H1 (cell line): ENCODE data around the gene RRN3. TPM values are rescaled to one million over a fixed set of nuclear protein-coding genes. Genes with fewer than 3 reads are reported as not detected.
"Not testable (repeated sequence)": the region's sequence is repeated elsewhere in the genome, so short reads cannot be mapped to it uniquely, and the experiment has no call there.

Source experiments
- CTCF ChIA-PET: fragments of 300-600 bp; sonication (Branson Sonifier 250); formaldehyde crosslinking; loops from one replicate; lab custom pipeline; 2021; ENCODE audit not compliant: partially characterized antibody; lab: Charles Lee
- POLR2A ChIA-PET: fragments of 300-600 bp; sonication (Branson Sonifier 250); formaldehyde crosslinking; loops from one replicate; lab custom pipeline; 2021; ENCODE audit warnings: inconsistent platforms; ENCODE audit not compliant: partially characterized antibody; lab: Charles Lee
- DNase-seq, 2 experiments: peaks; one replicate each; pipeline versions ENCODE4 v3.0.0 to v3.0.0-alpha.2; 2010 to 2022; ENCODE audit warnings: low spot score in 2 of 2, low read depth in 1 of 2, mixed read lengths in 1 of 2
- FAIRE-seq: peaks from 2 replicates; lab custom pipeline; 2011; peaks lifted over from hg19 to GRCh38; lab: Jason Lieb, UNC
- H2AFZ ChIP-seq: 2 replicates; pipeline ENCODE4 v1.8.1; 2012; ENCODE audit warnings: low read length, inconsistent platforms
- H2AK5ac ChIP-seq: 2 replicates; pipeline ENCODE4 v1.6.1; 2013; ENCODE audit warnings: low read depth, low read length
- H2BK120ac ChIP-seq: replicated peaks from 2 replicates; pipeline ENCODE3; 2013; ENCODE audit warnings: low read depth, low read length, inconsistent platforms
- H2BK12ac ChIP-seq: 2 replicates; pipeline ENCODE4 v1.6.1; 2013; ENCODE audit warnings: low read depth, low read length
- H2BK15ac ChIP-seq: 2 replicates; pipeline ENCODE4 v1.6.1; 2013; ENCODE audit warnings: low read length
- H2BK20ac ChIP-seq: 2 replicates; pipeline ENCODE4 v1.6.1; 2013; ENCODE audit warnings: low read length
- H2BK5ac ChIP-seq: 2 replicates; pipeline ENCODE4 v1.6.1; 2013; ENCODE audit warnings: low read depth, low read length
- H3K14ac ChIP-seq: 2 replicates; pipeline ENCODE4 v1.6.1; 2013; ENCODE audit warnings: inconsistent platforms; ENCODE audit not compliant: insufficient read length
- H3K18ac ChIP-seq: 2 replicates; pipeline ENCODE4 v1.6.1; 2013; ENCODE audit warnings: low read length; ENCODE audit errors: extremely low read depth
- H3K23ac ChIP-seq: 2 replicates; pipeline ENCODE4 v1.6.1; 2013; ENCODE audit warnings: inconsistent platforms; ENCODE audit not compliant: insufficient read length
- H3K23me2 ChIP-seq: 2 replicates; pipeline ENCODE4 v1.6.1; 2013; ENCODE audit warnings: low read depth, low read length
- H3K27ac ChIP-seq: 2 replicates; pipeline ENCODE4 v1.6.1; 2011; ENCODE audit warnings: low read depth, low read length, inconsistent platforms
- H3K27me3 ChIP-seq, 4 experiments: replicated peaks in 1 of 4; 1 replicate in 1 of 4; 2 replicates in 3 of 4; pipeline versions ENCODE4 v1.6.1 to v1.8.1; 2011 to 2013; ENCODE audit warnings: low read length in 3 of 4, mild to moderate bottlenecking in 3 of 4, inconsistent platforms in 2 of 4, mixed read lengths in 2 of 4, moderate library complexity in 1 of 4; ENCODE audit not compliant: control insufficient read depth in 3 of 4, insufficient read depth in 3 of 4; ENCODE audit errors: extremely low read depth in 1 of 4
- H3K36me3 ChIP-seq, 4 experiments: 2 replicates each; pipeline versions ENCODE4 v1.6.1 to v1.8.1; 2011 to 2013; ENCODE audit warnings: mild to moderate bottlenecking in 4 of 4, low read length in 3 of 4, moderate library complexity in 2 of 4, control low read depth in 1 of 4, inconsistent platforms in 1 of 4; ENCODE audit not compliant: insufficient read depth in 4 of 4, control insufficient read depth in 2 of 4
- H3K4ac ChIP-seq: replicated peaks from 2 replicates; pipeline ENCODE3; 2013; ENCODE audit warnings: low read length, low read depth, mixed read lengths, inconsistent platforms; ENCODE audit not compliant: insufficient read length
- H3K4me1 ChIP-seq, 4 experiments: replicated peaks in 1 of 4; 1 replicate in 1 of 4; 2 replicates in 3 of 4; pipeline versions ENCODE4 v1.6.1 to v1.8.1; 2011 to 2013; ENCODE audit warnings: low read length in 3 of 4, inconsistent platforms in 2 of 4, mixed read lengths in 1 of 4; ENCODE audit not compliant: insufficient read depth in 4 of 4, control insufficient read depth in 3 of 4
- H3K4me2 ChIP-seq, 2 experiments: 2 replicates each; pipeline versions ENCODE4 v1.6.1 to v1.8.1; 2011 to 2013; ENCODE audit warnings: low read depth in 2 of 2, low read length in 2 of 2, control low read depth in 1 of 2, inconsistent platforms in 1 of 2, mild to moderate bottlenecking in 1 of 2; ENCODE audit not compliant: insufficient read depth in 1 of 2
- H3K4me3 ChIP-seq, 4 experiments: fragments of 200-600, 300-600 bp in 1 of 4; sonication (generic), shearing (Covaris generic), sonication (Bioruptor Twin) in 1 of 4; 2 replicates each; pipeline versions ENCODE4 v1.5.1 to v1.8.1; 2011 to 2016; ENCODE audit warnings: low read length in 4 of 4, low read depth in 3 of 4, control low read depth in 2 of 4, inconsistent platforms in 2 of 4, mild to moderate bottlenecking in 2 of 4, mixed read lengths in 1 of 4, moderate library complexity in 1 of 4; ENCODE audit not compliant: insufficient read depth in 2 of 4; ENCODE audit errors: extremely low read depth in 1 of 4
- H3K56ac ChIP-seq: replicated peaks from 2 replicates; pipeline ENCODE3; 2013; ENCODE audit warnings: low read depth, mild to moderate bottlenecking, mixed read lengths, low read length, inconsistent platforms; ENCODE audit not compliant: insufficient read length
- H3K79me1 ChIP-seq: 2 replicates; pipeline ENCODE4 v1.6.1; 2013; ENCODE audit warnings: low read depth, low read length, control low read depth
- H3K79me2 ChIP-seq, 2 experiments: 2 replicates each; pipeline versions ENCODE4 v1.6.1 to v1.8.1; 2012 to 2013; ENCODE audit warnings: low read length in 2 of 2, mild to moderate bottlenecking in 2 of 2, inconsistent platforms in 1 of 2; ENCODE audit not compliant: insufficient read depth in 2 of 2, control insufficient read depth in 1 of 2
- H3K9ac ChIP-seq, 4 experiments: replicated peaks in 1 of 4; 1 replicate in 1 of 4; 2 replicates in 3 of 4; pipeline versions ENCODE4 v1.6.1 to v1.8.1; 2011 to 2013; ENCODE audit warnings: low read depth in 3 of 4, low read length in 3 of 4, control low read depth in 2 of 4, mild to moderate bottlenecking in 2 of 4, moderate library complexity in 2 of 4, inconsistent platforms in 1 of 4; ENCODE audit errors: extremely low read depth in 1 of 4
- H3K9me3 ChIP-seq, 2 experiments: 2 replicates each; pipeline versions ENCODE4 v1.6.1 to v1.8.1; 2012 to 2013; ENCODE audit warnings: mild to moderate bottlenecking in 2 of 2, moderate library complexity in 2 of 2, control low read depth in 1 of 2, inconsistent platforms in 1 of 2, low read depth in 1 of 2, low read length in 1 of 2, mixed read lengths in 1 of 2; ENCODE audit not compliant: insufficient read depth in 2 of 2
- H4K20me1 ChIP-seq, 2 experiments: replicated peaks in 1 of 2; 2 replicates each; pipeline versions ENCODE3 to v1.8.1; 2011 to 2013; ENCODE audit warnings: inconsistent platforms in 2 of 2, low read length in 2 of 2, mild to moderate bottlenecking in 1 of 2; ENCODE audit not compliant: insufficient read depth in 2 of 2, control insufficient read depth in 1 of 2
- H4K5ac ChIP-seq: 2 replicates; pipeline ENCODE4 v1.6.1; 2013; ENCODE audit warnings: low read length, low read depth, mixed read lengths, inconsistent platforms; ENCODE audit not compliant: insufficient read length
- H4K8ac ChIP-seq: 2 replicates; pipeline ENCODE4 v1.8.0; 2013; ENCODE audit warnings: mild to moderate bottlenecking, moderate library complexity, low read length, inconsistent platforms; ENCODE audit not compliant: insufficient read depth; ENCODE audit errors: extremely low read depth
- H4K91ac ChIP-seq: replicated peaks from 2 replicates; pipeline ENCODE3; 2013; ENCODE audit warnings: low read length, mixed read lengths, inconsistent platforms; ENCODE audit not compliant: insufficient read length
- WGBS, 2 experiments: shearing (Covaris generic) in 1 of 2; methylation state at CpG; one replicate each; pipeline versions ENCODE4 v1.1.6 to v1.1.7; 2013 to 2015; ENCODE audit warnings: low lambda C conversion rate in 2 of 2, mixed read lengths in 2 of 2, inconsistent platforms in 1 of 2, low coverage in 1 of 2, missing lambda C conversion rate in 1 of 2; ENCODE audit not compliant: insufficient replicate concordance in 2 of 2, insufficient coverage in 1 of 2, insufficient read length in 1 of 2; ENCODE audit errors: extremely low coverage in 1 of 2, missing lambda C conversion rate in 1 of 2; 5-methylcytosine and 5-hydroxymethylcytosine counted together
- polyA plus RNA-seq, 7 experiments: library from polyadenylated mRNA; depleted of rRNA in 3 of 7; stranded (reverse) in 5 of 7; unstranded in 2 of 7; fragments of >200 nt in 5 of 7; fragments of 200-250 nt in 2 of 7; gene quantifications; 1 replicate in 5 of 7; 2 replicates in 1 of 7; 4 replicates in 1 of 7; pipeline versions ENCODE4 v1.2.1 to v1.2.3, GENCODE V29; 2011 to 2013; ENCODE audit warnings: missing spikeins in 2 of 7, mixed read lengths in 2 of 7
- total RNA-seq: library from RNA; stranded (reverse); fragmentation: NEBNext Ultra II Directional; extraction: Animal tissue kit (Norgen Biotek cat#: 25700); gene quantifications from 2 replicates; pipeline ENCODE4 v1.2.1, GENCODE V29; 2021

RRN3 gene
- total and polyA plus RNA-seq, 2 of the 8 experiments (the other 6 are each of a cell fraction or from before 2014, with no cell fraction given), result 15.1 to 26.0 TPM

- not testable (repeated sequence) for H3K9ac ChIP-seq, H2BK20ac ChIP-seq, H3K9me3 ChIP-seq, H3K79me1 ChIP-seq, H3K23me2 ChIP-seq, H3K79me2 ChIP-seq, H4K5ac ChIP-seq, H2BK120ac ChIP-seq, H2BK12ac ChIP-seq, H3K23ac ChIP-seq, H3K4me3 ChIP-seq, H3K4ac ChIP-seq, H4K91ac ChIP-seq, H3K14ac ChIP-seq, H2BK15ac ChIP-seq, H3K18ac ChIP-seq, H2AK5ac ChIP-seq, H2AFZ ChIP-seq, H2BK5ac ChIP-seq, H3K56ac ChIP-seq, H4K20me1 ChIP-seq, H3K4me1 ChIP-seq, H4K8ac ChIP-seq, DNase-seq, H3K4me2 ChIP-seq, H3K27ac ChIP-seq, FAIRE-seq, H3K27me3 ChIP-seq
- POLR2A ChIA-PET, result interaction anchor here (1.3 kb wide), 1 partner anchor 13 kb away, joined by 3 read pairs; no protein-coding TSS in a partner anchor
- peaks cover 12 to 53% (median 36%) of the 10 kb centered on the region in 4 experiments for H3K36me3 ChIP-seq
- 97% methylated on average over 4 of the region's 4 CpGs; no CpG with 5 or more reads in 1 of the 2 experiments for WGBS, 2 experiments
- CTCF ChIA-PET, result interaction anchor here (0.8 to 2.6 kb wide), 2 partner anchors 10 to 14 kb away, joined by 3 to 8 read pairs; no protein-coding TSS in a partner anchor
Observed at GRCh38 chr16:15071013-15071412, 23.1 kb downstream of the RRN3 start.

GRCh38 chr16:15066690-15067089 is 27.4 kb downstream of the RRN3 start:
- H3K36me3 ChIP-seq, result peaks cover 8 to 47% (median 27%) of the 10 kb centered on the region in 4 experiments
- H3K79me2 ChIP-seq, H3K4ac ChIP-seq, H3K23ac ChIP-seq, H3K9ac ChIP-seq, H4K5ac ChIP-seq, FAIRE-seq, H2BK5ac ChIP-seq, H3K56ac ChIP-seq, H2BK15ac ChIP-seq, H3K9me3 ChIP-seq, H2AK5ac ChIP-seq, H3K79me1 ChIP-seq, H3K23me2 ChIP-seq, H3K27ac ChIP-seq, H3K4me3 ChIP-seq, H4K91ac ChIP-seq, H3K14ac ChIP-seq, H3K4me2 ChIP-seq, DNase-seq, POLR2A ChIA-PET, H4K8ac ChIP-seq, CTCF ChIA-PET, H3K27me3 ChIP-seq, H3K18ac ChIP-seq, H2BK12ac ChIP-seq, H3K4me1 ChIP-seq, H2AFZ ChIP-seq, H2BK120ac ChIP-seq, H4K20me1 ChIP-seq, H2BK20ac ChIP-seq: not testable (repeated sequence)
- WGBS, 2 experiments, result 94% methylated on average over 7 of the region's 8 CpGs; no CpG with 5 or more reads in 1 of the 2 experiments
